Uterus (tissue), 2 donors: ENCODE results near the gene MGAT4A.

Experiments
- POLR2A ChIP-seq, 2 donors: fragments of 450-650 bp; IDR thresholded peaks; one replicate each; pipeline ENCODE4 v1.6.1; 2016; ENCODE audit warnings: antibody characterized with exemption in 2 of 2, mild to moderate bottlenecking in 1 of 2, moderate library complexity in 1 of 2
- TF ChIP-seq, protein P1 (sequence below), 4 experiments: fragments of 200-600 bp in 2 of 4; fragments of 450-650 bp in 2 of 4; sonication (generic) in 2 of 4; IDR thresholded peaks; one replicate each; pipeline ENCODE4 v1.5.1; 2016 to 2019; ENCODE audit warnings: antibody characterized with exemption in 4 of 4, mild to moderate bottlenecking in 2 of 4, moderate library complexity in 1 of 4

- TF ChIP-seq, protein P1, sequence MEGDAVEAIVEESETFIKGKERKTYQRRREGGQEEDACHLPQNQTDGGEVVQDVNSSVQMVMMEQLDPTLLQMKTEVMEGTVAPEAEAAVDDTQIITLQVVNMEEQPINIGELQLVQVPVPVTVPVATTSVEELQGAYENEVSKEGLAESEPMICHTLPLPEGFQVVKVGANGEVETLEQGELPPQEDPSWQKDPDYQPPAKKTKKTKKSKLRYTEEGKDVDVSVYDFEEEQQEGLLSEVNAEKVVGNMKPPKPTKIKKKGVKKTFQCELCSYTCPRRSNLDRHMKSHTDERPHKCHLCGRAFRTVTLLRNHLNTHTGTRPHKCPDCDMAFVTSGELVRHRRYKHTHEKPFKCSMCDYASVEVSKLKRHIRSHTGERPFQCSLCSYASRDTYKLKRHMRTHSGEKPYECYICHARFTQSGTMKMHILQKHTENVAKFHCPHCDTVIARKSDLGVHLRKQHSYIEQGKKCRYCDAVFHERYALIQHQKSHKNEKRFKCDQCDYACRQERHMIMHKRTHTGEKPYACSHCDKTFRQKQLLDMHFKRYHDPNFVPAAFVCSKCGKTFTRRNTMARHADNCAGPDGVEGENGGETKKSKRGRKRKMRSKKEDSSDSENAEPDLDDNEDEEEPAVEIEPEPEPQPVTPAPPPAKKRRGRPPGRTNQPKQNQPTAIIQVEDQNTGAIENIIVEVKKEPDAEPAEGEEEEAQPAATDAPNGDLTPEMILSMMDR (IDR thresholded peaks at IDR 0.05), result no peak
- TF ChIP-seq POLR2A (IDR thresholded peaks at IDR 0.05), result no peak
These were observed 159.7 kb downstream of the MGAT4A start for GRCh38 chr2:98571121-98571701.
